Measurements from ENCODE around the gene RPS26. TPM values are rescaled to one million over a fixed set of nuclear protein-coding genes. Genes with fewer than 3 reads are reported as not detected.
A peak's percentile ranks its signal among the peaks of the same experiment; 100 is the strongest.
"Not testable (repeated sequence)": the region's sequence is repeated elsewhere in the genome, so short reads cannot be mapped to it uniquely, and the experiment has no call there.

Gene RPS26
- total and polyA plus RNA-seq, 9 of the 15 experiments (the other 6 are each of a cell fraction or from before 2014, with no cell fraction given), result 70.2 to 1,589 (median 852) TPM

GRCh38 chr12:56053407-56053893 lies 11.7 kb downstream of the RPS26 start (continued):
- TF ChIP-seq NR1H2 (CRISPR knock-in tag; IDR thresholded peaks at IDR 0.05), result no peak

- FAIRE-seq; in situ Hi-C loops (cut with MboI); H4K20me1 ChIP-seq (replicated peaks; ENCODE audit: control insufficient read depth, insufficient read depth, low read length); H3K4me1 ChIP-seq (replicated peaks in 1 of 2; ENCODE audit: control insufficient read depth in 2 of 2, insufficient read depth in 2 of 2, low read length in 2 of 2); BruUV-seq (replicated peaks); H3K9ac ChIP-seq (ENCODE audit: insufficient read depth in 1 of 2, low read depth in 2 of 2, low read length in 2 of 2); H3K27me3 ChIP-seq (ENCODE audit: control insufficient read depth in 2 of 2, insufficient read depth in 2 of 2, low read length in 2 of 2); H3K27ac ChIP-seq (ENCODE audit: extremely low read depth, low read depth, low read length); H3K4me3 ChIP-seq; H3K4me2 ChIP-seq (ENCODE audit: insufficient read depth, low read length); H3K79me2 ChIP-seq (ENCODE audit: control insufficient read depth, insufficient read depth, low read length); intact Hi-C loops (cut with micrococcal nuclease); H3K9me3 ChIP-seq (replicated peaks; ENCODE audit: control insufficient read depth, insufficient read depth, low read depth, low read length); H3K36me3 ChIP-seq (ENCODE audit: control insufficient read depth, insufficient read depth, low read length); H3K9me1 ChIP-seq (ENCODE audit: control insufficient read depth, insufficient read depth, low read length); H2AFZ ChIP-seq (ENCODE audit: low read depth, low read length); ATAC-seq; DNase-seq (ENCODE audit: extremely low read depth in 1 of 4, low spot score in 3 of 4): not testable (repeated sequence)
- WGBS (ENCODE audit: insufficient coverage, low coverage, missing lambda C conversion rate), result 68% methylated on average over 8 of the region's 8 CpGs
- ChIA-PET POLR2A (interaction anchor here (4.2 kb wide), 1 partner anchor 15 kb away, joined by 21 read pairs; no protein-coding TSS in a partner anchor), CTCF (ENCODE audit: low intra/inter-chr PET ratio) (interaction anchor here (0.6 kb wide), 1 partner anchor 321 kb away, joined by 3 read pairs; no protein-coding TSS in a partner anchor)
Observed at GRCh38 chr12:56059964-56060363, 18.2 kb downstream of the RPS26 start.

GRCh38 chr12:56061982-56062381 lies 20.3 kb downstream of the RPS26 start:
- Histone ChIP-seq H3K36me3 (ENCODE audit: control insufficient read depth, insufficient read depth, low read length) (no peaks in the 10 kb centered on the region), H3K4me3 (no peak overlapping the region), H3K27ac (ENCODE audit: extremely low read depth, low read depth, low read length) (no peak overlapping the region), H3K27me3 (ENCODE audit: control insufficient read depth in 2 of 2, insufficient read depth in 2 of 2, low read length in 2 of 2) (no peaks in the 10 kb centered on the region), H2AFZ (ENCODE audit: low read depth, low read length) (no peak overlapping the region), H3K9me1 (ENCODE audit: control insufficient read depth, insufficient read depth, low read length) (no peaks in the 10 kb centered on the region), H3K9me3 (replicated peaks; ENCODE audit: control insufficient read depth, insufficient read depth, low read depth, low read length) (no peaks in the 10 kb centered on the region), H3K4me1 (replicated peaks in 1 of 2; ENCODE audit: control insufficient read depth in 2 of 2, insufficient read depth in 2 of 2, low read length in 2 of 2) (no peaks in the 10 kb centered on the region; a peak in 1 of 5 replicates), H3K79me2 (ENCODE audit: control insufficient read depth, insufficient read depth, low read length) (no peaks in the 10 kb centered on the region), H3K4me2 (ENCODE audit: insufficient read depth, low read length) (no peak overlapping the region), H3K9ac (ENCODE audit: insufficient read depth in 1 of 2, low read depth in 2 of 2, low read length in 2 of 2) (0 out of 4 replicates have a peak overlapping the region, but pooled peaks of 1 of the 2 experiments have one; percentile 17), H4K20me1 (replicated peaks; ENCODE audit: control insufficient read depth, insufficient read depth, low read length) (no peaks in the 10 kb centered on the region)
- POLR2A ChIA-PET, result interaction anchor here (0.7 to 4.2 kb wide), 3 partner anchors 12 to 23 kb away, joined by 3 to 21 read pairs (median 3); no protein-coding TSS in a partner anchor
- CTCF ChIA-PET (ENCODE audit: low intra/inter-chr PET ratio), result no interaction called here
- intact Hi-C loops (cut with micrococcal nuclease), result no loop called here
- no peak for ATAC-seq
- BruUV-seq (replicated peaks), result no TSS peak
- TF ChIP-seq ZFP1 (CRISPR knock-in tag; IDR thresholded peaks at IDR 0.05) (no peak), FOXJ2 (tag; IDR thresholded peaks at IDR 0.05) (no peak), POLR2H (tag; IDR thresholded peaks at IDR 0.05; ENCODE audit: low read depth) (no peak), ZNF398 (CRISPR knock-in tag; IDR thresholded peaks at IDR 0.05) (no peak), CREB1 (IDR thresholded peaks at IDR 0.05) (no peak), CREB1 (CRISPR knock-in tag; IDR thresholded peaks at IDR 0.05) (no peak), XRCC3 (IDR thresholded peaks at IDR 0.05) (no peak), THAP7 (CRISPR knock-in tag; IDR thresholded peaks at IDR 0.05) (no peak)
- 33% methylated on average over 5 of the region's 5 CpGs for WGBS (ENCODE audit: insufficient coverage, low coverage, missing lambda C conversion rate)
- FAIRE-seq, result no peak
- in situ Hi-C loops (cut with MboI), result no loop called here
- no peak for DNase-seq (ENCODE audit: extremely low read depth in 1 of 4, low spot score in 3 of 4)
